Measurements from ENCODE around the gene TOR1A.
"Not testable (repeated sequence)": the region's sequence is repeated elsewhere in the genome, so short reads cannot be mapped to it uniquely, and the experiment has no call there.

Gene TOR1A

DNA sequence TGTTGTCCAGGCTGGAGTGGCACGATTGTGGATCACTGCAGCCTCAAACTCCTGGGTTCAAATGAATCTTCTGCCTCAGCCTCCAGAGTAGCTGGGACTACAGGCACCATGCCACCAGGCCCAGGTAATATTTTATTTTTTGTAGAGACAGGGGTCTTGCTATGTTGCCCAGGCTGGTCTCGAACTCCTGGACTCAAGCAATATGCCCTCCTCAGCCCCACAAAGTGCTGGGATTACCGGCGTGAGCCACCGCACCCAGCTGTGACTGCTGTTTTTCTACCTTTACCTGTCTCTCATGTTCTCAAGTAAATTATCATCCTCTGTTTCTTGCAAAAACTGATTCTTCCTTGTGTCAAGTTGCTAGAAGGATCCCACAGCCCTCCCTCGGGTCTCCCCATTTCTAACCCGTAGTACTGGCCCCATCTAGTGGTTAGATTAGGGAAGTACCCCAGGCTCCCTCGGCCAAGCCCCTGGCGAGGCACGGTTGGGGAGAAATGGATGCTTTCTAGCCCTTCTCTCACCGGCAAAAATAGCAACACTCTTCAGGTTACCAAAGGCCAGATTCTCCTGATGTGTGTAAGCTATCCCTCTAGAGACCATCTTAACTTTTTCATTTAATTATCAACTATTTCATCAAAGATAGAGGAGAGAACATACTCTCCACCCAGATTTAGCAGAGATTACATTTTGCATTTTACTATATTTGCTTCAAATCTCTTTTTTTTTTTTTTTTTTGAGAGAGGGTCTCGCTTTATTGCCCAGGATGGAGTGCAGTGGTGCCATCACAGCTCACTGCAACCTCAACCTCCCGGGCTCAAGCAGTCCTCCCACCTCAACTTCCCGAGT, 40.2 kb downstream of the TOR1A start:
- peak; percentile 84 for DNase-seq (ENCODE audit: low read depth, low spot score)

DNA sequence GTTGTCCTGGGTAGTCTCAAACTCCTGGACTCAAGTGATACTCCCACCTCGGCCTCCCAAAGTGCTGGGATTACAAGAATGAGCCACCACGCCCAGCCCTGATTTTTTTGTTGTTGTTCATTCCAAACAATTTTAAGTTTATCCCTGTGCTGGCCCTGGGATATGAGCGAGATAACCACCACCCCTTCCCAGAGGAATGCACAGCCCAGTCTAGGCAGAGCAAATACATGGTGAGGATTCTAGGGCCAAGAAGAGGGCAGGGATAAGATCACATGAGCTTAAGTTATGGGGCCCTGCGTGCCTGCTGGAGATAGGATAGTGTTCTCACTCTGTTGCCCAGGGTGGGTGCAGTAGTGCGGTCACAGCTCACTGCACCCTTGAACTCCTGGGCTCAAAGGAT, 42.0 kb downstream of the TOR1A start:
- no peak for DNase-seq (ENCODE audit: low read depth, low spot score)

DNA sequence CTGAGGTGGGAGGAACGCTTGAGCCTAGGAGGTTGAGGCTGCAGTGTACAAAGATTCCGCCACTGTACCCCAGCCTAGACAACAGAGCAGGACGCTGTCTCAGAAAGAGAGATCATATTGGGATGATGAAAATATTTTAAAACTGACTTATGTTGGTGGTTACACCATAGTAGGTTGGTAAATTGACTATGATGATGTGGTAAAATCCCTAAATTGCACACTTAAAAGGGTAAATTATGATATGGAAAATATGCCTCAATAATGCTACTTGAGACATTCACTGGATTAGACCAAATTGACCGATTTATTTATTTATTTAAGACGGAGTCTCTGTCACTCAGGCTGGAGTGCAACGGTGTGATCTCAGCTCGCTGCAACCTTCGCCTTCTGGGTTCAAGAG, 42.8 kb downstream of the TOR1A start:
- no peak for DNase-seq (ENCODE audit: low read depth, low spot score)

GRCh38 chr9:129779560-129780190, 44.3 kb downstream of the TOR1A start:
- DNase-seq (ENCODE audit: low read depth, low spot score) = no peak

DNA sequence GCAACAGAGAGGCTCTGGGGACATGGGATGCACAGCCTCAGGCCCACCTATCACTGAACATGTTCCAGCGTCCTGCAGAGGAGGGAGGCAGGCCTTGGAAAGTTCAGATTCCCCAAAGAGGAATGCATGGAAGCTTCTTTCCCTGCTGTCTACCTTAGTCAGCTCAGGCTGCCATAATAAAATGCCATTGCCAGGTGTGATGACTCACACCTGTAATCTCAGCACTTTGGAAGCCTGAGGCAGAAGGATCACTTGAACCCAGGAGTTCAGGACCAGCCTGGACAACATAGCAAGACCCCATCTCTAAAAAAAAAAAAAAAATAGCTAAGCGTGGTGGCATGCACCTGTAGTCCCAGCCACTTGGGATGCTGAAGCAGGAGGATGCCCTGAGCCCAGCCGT, 45.5 kb downstream of the TOR1A start:
- no peak for DNase-seq (ENCODE audit: low read depth, low spot score)

DNA sequence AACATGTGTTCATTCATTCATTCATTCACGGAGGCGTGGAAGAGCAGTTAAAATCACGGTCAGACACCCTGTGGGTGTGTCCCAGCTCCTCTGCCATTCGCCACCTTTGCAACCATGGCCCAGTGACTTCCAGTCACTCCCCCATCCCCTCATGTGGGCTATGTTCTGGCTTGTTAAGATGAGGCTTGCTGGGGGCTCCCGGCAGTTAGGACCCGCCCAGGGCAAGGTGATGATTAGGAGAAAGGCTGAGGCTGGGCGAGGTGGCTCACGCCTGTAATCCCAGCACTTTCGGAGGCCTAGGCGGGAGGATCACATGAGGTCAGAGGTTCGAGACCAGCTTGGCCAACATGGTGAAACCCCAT, 46.2 kb downstream of the TOR1A start:
- no peak for DNase-seq (ENCODE audit: low read depth, low spot score)

DNA sequence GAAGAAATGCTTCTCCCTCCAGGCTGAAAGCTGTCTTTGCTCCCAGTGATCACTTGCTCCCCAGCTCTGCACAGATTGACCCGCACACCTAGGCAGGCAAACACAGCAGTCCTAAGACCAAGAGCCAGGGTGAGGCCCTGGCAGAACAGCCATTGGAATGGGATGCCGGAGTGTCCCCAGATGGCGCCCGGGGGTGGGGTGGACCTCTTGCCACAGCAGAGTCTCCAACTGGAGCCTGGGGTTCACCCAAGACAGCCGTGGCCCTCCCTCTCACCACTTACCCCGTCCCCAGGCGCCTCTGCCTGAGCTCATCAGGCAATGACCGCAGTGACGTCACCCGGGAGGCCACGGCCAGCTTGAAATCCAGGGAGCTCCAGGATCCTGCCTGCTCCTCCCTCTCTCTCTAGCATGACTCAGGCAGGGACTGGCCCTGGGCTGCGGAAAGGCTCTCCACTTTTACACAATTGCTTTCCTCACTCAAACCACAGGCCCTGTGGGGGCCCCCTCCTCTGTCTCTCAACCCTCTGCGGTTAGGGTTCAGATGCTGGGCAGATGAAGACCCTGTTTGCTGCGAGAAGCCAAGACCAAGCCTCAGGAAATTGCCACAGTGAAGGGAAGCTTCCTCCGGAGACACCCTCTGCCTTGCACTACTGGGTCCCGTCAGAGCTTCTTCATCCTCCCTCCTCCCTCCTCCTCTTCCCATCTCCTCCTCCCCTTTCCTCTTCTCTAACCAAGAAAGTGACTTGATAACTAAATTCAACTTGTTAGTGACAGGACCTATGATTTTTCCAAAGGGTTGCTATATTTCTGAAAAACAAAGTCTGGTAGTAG, 46.8 kb downstream of the TOR1A start:
- peak; percentile 91 for DNase-seq (ENCODE audit: low read depth, low spot score)

GRCh38 chr9:129776566-129776937, 47.4 kb downstream of the TOR1A start:
- DNase-seq (ENCODE audit: low read depth, low spot score) = no peak

DNA sequence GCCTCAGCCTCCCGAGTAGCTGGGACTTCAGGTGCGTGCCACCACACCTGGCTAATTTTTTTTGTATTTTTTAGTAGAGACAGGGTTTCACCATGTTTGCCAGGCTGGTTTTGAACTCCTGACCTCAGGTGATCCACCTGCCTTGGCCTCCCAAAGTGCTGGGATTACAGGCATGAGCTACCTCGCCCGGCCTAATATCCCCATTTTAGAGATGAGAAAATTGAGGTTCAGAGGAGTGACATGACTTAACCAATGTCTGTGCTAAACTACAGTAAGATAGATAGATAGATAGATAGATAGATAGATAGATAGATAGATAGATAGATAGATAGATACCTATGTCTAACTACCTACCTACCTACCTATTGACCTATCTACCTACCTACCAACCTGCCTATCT, 47.8 kb downstream of the TOR1A start:
- not testable (repeated sequence) for DNase-seq (ENCODE audit: low read depth, low spot score)

DNA sequence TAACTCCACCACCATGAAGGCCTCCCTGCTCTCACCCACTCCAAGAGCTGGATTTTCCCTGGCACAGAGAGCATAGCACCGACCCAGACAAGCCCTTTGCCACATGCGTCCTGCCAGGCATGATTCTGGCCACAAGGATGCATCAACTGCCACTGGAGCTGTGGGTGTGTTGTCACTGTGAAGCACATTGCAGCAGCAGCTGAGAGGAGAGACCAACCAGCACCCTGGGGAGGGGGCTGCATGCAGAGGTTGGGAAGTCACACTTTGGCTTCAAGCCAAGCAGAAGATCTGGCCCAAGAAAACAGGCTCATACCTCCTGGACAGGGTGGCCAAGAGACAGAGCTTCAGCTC, 48.5 kb downstream of the TOR1A start:
- no peak for DNase-seq (ENCODE audit: low read depth, low spot score)

DNA sequence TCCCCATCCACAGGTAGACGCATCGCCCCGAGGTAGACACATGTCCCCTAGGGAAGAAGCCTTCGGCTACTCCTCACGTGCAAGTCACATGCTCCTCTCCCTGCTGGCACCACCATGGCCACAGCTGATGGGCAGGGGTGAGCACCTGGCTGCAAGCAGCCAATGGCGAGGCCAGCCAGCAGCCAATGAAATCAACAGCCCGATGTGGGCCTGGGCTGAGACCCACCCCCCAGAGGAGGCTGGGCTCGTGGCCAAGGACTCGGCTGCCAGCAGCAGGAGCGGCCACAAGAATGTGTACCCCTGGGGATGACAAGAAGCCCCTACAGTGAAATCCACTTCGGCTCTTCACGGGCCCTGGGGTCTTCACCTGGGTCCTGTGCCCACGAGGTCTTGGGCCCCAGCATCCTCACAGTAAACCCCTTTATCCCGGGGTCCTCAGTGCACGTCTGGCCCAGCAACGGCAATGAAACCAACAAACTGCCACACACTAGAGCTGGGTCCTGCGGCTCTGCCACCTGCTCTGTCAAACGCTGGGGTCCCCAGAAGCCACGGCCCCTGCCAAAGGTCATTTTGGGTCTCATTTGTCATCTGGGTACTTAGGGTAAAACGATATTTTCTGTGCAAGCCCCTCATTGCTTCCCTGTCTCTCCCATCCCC, 49.0 kb downstream of the TOR1A start:
- DNase-seq (ENCODE audit: low read depth, low spot score) = no peak

- no peak for DNase-seq (ENCODE audit: low read depth, low spot score)
Observed at GRCh38 chr9:129773262-129774048, 50.5 kb downstream of the TOR1A start.

DNA sequence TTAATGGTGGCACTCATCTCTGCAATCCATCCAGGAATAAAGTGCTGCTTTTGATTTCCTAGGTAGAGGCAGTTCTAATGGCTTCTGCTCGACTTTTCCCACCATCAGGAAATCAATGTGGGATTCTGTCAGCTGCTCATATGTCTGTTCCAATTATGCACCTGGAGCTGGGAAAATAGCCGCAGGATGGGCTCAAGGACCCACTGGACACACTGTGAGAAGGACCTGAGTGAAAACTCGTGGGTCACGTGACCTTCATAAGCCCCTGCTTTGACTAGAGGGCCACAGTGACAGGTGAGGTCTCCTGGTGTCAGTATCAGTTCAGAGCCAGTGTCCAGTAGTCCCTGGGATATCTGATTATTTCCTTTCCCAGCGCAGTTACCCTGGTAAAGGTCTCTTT, 53.2 kb downstream of the TOR1A start:
- DNase-seq (ENCODE audit: low read depth, low spot score) = no peak

- DNase-seq (ENCODE audit: low read depth, low spot score) = no peak
Observed at GRCh38 chr9:129769669-129770068, 54.3 kb downstream of the TOR1A start.

GRCh38 chr9:129768486-129768885, 55.5 kb downstream of the TOR1A start:
- DNase-seq (ENCODE audit: low read depth, low spot score) = no peak

GRCh38 chr9:129765764-129766317, 58.1 kb downstream of the TOR1A start:
- no peak for DNase-seq (ENCODE audit: low read depth, low spot score)

DNA sequence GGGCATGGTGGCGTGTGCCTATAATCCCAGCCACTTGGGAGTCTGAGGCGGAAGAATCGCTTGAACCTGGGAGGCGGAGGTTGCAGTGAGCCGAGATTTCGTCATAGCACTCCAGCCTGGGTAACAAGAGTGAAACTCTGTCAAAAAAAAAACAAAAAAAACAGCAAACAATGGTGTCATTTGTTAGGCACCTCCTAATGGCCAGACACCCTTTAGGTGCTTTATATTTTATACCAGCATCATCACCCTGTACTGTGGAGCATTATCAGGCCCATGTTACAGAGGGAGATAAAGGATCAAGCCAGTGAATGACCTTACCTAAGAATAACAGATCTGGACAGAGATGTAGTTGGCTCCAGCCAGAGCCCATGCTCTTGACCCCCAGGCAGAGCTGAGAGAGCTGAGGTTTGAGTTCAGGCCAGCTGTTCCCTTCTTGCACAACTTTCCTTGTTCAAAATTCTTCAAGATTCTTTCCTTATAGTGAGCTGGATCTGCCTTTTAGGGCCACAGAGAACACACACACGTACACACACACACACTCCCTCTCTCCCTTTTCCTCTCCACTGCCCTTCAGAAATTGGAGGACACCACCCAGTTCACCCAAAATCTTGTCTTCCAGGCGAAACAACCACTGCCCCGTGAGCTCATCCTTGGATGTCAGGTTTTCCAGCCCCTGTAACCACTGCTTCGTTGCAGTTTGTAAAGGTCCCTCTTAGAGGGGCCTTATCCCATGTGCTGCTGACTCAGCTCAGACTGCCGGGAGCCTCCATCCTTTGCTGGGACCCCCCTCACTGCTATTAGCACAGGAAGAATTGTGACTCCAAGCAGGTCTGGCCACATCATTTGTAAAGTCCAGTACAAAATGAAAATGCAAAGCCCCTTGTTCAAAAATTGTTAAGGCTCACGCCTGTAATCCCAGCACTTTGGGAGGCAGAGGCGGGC, 60.7 kb downstream of the TOR1A start:
- DNase-seq (ENCODE audit: low read depth, low spot score) = no peak

All from ELF-1 (cell line).